Epidermal melanocyte (primary cell): ENCODE measurements around the gene MUC22.
"Not testable (repeated sequence)": the region's sequence is repeated elsewhere in the genome, so short reads cannot be mapped to it uniquely, and the experiment has no call there.

Experiments used
- DNase-seq: peaks from one replicate; pipeline ENCODE4 v3.0.0; 2011; ENCODE audit warnings: low spot score; ENCODE audit not compliant: insufficient read length

Gene MUC22

DNA sequence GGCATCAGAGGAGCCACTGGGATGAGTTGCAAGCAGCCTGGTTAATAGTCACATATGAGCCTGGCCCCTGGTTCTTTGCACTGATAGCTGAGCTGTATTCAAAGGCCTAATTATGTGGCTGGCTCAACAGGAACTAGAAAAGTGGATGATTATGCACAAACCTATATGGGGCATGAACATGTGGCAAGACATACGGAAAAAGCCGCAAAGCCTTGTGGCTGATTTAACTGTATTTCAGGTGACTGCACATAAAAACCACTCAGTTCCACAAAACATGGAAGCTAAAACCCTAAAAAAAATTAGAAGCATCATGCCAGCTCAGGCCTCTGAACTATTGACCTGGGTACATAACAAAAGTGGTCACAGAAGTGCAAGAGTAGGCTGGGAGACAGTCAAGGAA, 13.0 kb upstream of the MUC22 start:
- DNase-seq: no peak

DNA sequence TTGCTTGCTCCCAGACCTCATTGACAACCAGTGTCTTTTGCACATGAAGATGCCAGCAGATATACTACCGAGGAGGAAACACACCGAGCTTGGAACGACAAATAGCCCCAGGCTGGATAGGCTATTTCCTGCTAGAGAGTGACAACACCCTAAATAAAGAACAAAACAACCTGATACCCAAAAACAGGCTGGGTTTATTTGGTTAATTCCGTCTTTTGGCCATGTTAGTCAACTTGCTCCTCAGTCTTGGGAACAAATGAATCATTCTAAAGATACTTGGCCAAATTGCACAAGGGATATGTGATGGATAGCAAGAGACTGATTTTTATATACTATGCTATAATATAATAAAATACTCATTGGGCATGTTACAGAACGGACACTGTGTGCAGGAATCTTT, 11.5 kb upstream of the MUC22 start:
- no peak for DNase-seq

DNA sequence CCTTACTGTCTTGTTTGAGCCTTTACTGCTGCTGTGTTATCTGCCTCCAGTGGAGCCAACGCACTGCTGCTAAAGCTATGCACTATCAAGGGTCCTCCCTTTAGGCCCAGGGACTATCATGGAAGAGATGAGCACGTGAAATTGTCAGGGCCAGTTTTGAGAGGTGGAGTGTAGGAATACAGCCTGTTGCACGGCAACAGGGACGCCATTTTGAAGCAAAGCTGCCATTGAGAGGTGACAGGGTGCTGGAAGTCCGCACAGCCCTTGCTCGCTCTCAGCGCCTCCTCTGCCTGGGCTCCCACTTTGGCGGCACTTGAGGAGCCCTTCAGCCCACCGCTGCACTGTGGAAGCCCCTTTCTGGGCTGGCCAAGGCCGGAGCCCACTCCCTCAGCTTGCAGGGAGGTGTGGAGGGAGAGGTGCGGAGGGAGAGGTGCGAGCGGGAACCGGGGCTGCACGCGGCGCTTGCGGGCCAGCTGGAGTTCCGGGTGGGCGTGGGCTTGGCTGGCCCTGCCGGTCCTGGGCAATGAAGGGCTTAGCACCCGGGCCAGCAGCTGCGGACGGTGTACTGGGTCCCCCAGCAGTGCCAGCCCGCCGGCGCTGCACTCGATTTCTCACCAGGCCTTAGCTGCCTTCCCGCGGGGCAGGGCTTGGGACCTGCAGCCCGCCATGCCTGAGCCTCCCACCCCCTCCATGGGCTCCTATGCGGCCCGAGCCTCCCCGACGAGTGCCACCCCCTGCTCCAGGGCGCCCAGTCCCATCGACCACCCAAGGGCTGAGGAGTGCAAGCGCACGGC, 10.0 kb upstream of the MUC22 start:
- DNase-seq: not testable (repeated sequence)

DNA sequence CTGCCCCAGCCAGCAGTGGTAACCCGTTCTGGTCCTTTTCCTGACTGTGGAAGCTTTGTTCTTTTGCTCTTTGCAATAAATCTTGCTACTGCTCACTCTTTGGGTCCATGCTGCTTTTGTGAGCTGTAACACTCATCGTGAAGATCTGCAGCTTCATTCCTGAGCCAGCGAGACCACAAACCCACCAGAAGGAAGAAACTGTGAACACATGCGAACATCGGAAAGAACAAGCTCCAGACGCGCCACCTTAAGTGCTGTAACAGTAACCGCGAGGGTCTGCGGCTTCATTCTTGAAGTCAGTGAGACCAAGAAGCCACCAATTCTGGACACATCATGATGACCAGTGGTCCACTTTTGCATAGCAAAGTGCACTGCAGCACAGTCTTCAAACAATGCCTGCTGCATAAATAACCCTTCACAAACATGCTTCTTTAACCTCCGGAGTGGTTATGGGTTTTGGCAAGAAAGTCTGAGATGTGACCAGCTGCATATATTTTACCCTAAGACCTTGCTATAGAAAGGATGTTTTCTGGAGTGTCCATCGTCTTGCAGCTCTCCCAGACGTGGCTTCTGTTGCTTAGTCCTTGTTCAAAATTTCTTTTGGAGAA, 8.9 kb upstream of the MUC22 start:
- DNase-seq: no peak

DNA sequence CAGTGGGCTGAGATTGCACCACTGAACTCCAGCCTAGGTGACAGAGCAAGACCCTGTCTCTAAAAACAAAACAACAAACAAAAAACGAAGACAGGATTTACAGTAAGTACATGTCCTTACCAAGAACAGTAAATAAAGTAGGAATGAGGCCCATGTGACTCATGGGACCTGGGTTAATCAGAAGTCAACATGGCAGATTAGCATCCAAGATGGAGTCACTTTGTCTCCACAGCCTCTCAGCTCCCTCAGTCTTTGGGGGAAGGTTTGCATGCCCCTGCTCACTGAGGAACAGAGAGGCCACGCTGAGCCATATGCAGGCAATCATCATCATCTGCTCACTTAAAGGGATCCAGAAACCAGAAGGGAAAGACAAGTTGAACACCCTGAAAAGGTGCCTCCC, 7.8 kb upstream of the MUC22 start:
- no peak for DNase-seq

DNA sequence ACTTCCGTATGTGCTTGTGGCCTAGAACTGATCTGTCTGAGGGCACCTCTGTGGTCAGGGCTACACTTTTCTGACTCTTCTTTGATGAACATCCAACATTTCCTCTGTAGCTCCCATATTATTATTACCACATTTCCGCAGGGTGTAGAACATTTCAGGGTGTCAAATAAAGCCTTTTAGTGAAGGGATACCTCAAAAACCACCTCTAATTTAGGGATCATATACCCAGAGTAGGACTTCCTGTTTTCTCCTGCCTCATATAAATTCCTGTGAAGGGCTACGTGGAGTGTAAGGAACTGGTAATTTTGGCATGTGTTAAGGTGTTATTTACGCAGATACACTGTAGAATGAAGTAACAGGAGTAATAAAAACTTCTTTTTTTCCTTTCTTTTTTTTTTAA, 5.5 kb upstream of the MUC22 start:
- no peak for DNase-seq

DNA sequence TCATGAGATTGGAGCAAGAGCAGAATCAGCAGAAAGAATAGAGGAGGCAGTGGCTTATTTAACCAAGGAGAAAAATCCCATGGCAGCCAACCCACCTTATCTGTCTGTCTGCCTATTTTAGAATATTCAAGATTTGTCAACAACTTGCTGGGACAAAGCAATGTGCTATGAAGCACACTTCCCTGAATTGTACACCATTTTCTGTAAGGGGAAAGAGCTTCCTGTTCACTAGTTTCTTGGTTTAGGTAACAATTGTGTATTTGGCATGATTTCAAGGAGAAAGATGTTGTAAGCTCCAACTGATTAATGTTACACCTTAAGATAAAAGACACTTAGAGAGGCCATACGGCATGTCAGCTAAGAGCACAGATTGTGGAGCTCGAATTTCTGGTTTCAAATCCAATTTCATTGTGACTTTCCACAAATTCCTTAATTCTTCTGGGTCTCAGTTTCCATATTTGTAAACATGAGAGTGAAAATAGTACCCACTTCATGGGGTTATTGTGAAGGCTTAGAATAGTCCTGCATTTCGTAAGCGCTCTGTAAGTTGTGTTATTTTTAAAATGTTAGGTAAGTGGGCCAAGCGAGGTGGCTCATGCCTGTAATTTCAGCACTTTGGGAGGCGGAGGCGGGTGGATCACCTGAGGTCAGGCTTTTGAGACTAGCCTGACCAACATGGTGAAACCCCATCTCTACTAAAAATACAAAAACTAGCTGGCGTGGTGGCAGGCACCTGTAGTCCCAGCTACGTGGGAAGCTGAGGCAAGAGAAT, 4.8 kb upstream of the MUC22 start:
- no peak for DNase-seq

DNA sequence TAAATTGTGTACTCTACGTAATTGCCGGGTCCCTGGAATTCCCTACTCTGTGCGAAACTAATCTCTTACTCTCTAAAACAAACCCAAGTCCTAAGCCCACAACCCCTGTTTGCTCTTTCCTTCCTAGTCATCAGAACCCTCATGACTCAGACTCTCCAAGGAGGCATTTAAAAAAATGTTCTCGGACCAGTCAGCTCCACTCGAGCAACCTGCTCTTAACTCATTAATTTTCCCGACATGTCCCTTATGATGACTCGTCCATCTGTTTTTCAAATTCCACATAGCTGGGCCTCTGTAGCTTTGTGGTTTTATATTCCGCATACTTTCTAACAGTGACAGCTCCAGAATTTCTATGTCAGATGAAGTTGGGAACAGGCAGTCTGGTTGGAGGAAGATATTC, 2.6 kb upstream of the MUC22 start:
- DNase-seq: peak; percentile 46

DNA sequence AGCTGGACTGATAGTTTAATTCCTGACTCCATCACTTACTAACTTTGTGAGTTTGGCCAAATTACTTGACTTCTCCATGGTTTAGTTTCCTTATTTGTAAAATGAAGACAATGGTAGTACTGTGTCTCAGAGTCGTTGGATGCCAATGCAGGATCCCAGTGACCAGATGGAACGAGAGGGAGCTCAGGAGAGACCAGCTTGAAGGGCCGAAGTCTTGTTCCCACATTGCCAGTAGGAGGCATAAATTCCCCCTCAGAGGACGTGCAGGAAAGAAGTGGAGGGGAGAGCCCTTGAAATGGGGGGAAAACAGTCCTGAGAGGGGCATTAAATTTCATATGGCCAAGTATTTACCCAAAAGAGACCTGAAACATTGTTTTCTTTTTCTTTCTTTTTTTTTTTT, 2.1 kb upstream of the MUC22 start:
- DNase-seq: no peak

DNA sequence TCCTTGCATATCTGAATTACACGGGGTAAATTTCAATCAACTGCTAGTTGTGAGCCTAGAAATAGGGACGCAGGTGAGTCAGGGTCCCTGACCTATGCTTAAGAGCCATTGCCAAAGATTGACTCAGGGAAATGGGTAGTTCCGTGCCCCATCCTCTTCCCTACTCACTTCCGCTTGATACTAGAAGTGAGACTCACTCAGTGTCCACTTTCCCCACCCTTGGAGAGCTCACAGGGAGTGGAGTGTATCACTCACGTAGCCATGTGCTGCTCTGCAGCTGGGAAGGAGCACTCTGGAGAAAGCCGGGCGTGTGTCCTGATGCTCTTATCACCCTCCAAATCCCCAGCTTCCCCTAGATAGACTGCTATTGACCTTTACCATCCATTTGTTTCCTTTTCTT, 543 bp upstream of the MUC22 start:
- no peak for DNase-seq

DNA sequence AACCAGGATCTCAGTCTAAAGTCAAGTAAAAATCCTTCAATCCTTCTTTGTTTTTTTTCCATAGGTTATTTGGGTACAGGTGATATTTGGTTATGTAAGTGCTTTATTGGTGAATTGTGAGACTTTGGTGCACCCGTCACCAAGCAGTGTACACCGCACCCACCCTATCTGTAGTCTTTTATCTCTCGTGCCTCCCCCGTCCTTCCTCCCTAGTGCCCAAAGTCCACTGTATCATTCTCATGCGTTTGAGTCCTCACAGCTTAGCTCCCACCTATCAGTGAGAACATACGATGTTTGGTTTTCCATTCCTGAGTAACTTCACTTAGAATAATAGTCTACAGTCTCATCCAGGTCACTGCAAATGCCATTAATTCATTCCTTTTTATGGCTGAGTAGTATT, 879 bp downstream of the MUC22 start:
- no peak for DNase-seq

DNA sequence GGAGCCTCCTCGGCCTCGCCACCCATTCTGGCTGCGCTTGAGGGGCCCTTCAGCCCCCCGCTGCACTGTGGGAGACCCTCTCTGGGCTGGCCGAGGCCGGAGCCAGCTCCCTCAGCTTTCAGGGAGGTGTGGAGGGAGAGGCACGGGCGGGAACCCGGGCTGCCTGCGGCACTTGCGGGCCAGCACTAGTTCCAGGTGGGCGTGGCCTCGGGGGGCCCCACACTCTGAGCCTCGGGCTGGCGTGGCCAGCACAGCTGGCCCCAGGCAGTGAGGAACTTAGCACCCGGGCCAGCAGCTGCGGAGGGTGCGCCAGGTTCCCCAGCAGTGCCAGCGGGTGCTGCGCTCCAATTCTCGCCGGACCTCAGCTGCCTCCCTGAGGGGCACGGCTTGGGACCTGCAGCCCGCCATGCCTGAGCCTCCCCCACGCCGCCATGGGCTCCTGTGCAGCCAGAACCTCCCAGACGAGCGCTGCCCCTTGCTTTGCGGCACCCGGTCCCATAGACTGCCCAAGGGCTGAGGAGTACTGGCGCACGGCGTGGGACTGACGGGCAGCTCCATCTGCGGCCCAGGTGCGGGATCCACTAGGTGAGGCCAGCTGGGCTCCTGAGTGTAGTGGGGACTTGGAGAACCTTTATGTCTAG, 6.5 kb downstream of the MUC22 start:
- no peak for DNase-seq

DNA sequence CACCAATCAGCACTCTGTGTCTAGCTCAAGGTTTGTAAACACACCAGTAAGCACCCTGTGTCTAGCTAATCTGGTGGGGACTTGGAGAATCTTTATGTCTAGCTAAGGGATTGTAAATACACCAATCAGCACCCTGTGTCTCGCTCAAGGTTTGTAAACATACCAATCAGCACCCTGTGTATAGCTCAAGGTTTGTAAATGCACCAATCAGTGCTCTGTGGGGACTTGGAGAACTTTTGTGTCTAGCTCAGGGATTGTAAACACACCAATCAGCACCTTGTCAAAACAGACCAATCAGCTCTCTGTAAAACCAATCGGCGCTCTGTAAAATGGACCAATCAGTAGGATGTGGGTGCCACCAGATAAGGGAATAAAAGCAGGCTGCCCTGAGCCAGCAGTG, 7.2 kb downstream of the MUC22 start:
- not testable (repeated sequence) for DNase-seq

DNA sequence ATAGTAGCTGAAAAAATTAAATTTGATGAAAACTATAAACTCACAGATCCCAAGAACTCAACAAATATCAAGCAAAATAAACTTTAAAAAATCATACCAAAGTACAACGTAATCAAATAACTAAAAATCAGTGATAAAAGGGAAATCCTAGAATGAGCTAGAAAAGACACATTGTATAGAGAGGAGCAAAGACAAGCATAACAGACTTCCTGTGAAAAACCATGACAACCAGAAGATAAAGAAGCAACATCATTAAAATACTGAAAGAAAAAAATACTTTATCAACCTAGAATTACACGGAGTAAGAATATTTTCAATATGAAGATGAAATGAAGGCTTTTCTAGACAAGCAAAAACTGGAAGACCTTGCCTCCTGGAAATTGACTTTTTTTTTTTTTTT, 9.8 kb downstream of the MUC22 start:
- no peak for DNase-seq

DNA sequence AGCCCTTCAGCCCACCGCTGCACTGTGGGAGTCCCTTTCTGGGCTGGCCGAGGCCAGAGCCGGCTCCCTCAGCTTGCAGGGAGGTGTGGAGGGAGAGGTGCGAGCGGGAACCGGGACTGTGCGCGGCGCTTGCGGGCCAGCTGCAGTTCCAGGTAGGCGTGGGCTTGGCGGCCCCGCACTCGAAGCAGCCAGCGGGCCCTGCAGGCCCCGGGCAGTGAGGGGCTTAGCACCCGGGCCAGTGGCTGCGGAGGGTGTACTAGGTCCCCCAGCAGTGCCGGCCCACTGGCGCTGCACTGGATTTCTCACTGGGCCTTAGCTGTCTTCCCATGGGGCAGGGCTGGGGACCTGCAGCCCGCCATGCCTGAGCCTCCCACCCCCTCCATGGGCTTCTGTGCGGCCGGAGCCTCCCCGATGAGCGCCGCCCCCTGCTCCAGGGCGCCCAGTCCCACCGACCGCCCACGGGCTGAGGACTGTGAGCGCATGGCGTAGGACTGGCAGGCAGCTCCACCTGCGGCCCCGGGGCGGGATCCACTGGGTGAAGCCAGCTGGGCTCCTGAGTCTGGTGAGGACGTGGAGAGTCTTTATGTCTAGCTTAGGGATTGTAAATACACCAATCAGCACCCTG, 10.5 kb downstream of the MUC22 start:
- DNase-seq: not testable (repeated sequence)

DNA sequence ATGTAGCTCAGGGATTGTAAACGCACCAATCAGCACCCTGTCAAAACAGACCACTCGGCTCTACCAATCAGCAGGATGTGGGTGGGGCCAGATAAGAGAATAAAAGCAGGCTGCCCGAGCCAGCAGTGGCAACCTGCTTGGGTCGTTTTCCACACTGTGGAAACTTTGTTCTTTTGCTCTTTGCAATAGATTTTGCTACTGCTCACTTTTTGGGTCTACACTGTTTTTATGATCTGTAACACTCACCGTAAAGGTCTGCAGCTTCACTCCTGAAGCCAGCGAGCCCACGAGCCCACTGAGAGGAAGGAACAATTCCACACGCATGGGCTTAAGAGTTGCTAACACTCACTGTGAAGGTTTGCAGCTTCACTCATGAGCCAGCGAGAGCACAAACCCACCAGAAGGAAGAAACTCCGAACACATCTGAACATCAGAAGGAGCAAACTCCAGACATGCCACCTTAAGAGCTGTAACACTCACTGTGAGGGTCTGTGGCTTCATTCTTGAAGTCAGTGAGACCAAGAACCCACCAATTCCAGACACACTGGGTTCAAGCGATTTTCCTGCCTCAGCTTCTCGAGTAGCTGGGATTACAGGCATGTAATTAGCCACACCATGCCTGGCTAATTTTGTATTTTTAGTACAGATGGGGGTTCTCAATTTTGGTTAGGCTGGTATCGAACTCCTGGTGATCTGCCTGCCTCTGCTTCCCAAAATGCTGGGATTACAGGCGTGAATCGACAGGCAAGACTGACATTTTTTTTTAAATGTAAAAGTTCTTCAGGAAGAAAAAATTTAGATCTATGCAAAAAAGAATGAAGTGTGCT, 11.6 kb downstream of the MUC22 start:
- DNase-seq: not testable (repeated sequence)

DNA sequence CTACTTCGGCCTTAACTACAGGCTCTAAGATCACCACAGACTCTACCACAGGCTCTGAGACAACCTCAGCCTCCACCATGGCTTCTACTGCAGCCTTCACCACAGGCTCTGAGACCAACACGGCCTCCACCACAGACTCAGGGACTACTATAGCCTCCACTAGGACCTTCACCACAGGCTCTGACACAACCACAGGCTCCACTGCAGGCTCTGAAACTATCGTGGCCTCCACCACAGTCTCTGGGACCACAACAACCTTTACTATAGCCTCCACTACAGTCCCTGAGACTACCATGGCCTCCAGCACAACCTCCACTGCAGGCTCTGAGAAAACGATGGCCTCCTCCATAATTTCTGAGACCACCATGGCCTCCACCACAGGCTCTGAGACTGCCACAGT, 15.3 kb downstream of the MUC22 start:
- DNase-seq: no peak

DNA sequence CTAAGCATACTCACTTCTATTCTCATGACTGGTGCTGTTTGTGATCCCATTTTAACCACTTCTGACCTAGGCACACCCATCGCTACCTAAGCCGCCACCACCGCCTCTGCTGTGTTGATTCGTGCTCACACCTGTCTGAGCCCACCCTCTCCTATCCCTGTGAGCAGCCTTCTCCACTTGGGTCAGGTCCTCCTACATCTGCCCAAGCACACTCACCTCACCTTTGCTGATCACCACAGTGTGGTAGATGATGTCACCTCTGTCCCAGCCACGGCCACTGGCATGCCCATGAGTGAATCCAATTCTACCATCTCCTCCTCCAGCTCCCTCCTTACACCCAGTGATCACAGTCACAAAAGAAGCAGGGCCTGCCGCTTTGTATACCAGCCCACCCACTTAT, 20.8 kb downstream of the MUC22 start:
- DNase-seq: no peak

DNA sequence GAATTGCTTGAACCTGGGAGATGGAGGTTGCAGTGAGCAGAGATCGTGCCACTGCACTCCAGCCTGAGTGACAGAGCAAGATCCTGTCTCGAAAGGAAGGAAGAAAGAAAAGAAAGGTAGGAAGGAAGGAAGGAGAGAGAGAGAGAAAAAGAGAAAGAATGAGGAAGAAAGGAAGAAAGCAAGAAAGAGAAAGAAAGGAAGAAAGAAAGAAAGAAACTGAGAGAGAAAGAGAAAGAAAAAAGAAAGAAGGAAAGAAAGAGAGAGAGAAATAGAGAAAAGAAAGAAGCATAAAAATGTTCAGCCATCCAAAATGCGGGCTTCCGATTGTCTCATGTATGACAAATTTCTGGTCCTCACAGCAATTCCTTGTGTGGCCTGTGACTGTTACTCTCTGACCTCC, 22.8 kb downstream of the MUC22 start:
- no peak for DNase-seq

DNA sequence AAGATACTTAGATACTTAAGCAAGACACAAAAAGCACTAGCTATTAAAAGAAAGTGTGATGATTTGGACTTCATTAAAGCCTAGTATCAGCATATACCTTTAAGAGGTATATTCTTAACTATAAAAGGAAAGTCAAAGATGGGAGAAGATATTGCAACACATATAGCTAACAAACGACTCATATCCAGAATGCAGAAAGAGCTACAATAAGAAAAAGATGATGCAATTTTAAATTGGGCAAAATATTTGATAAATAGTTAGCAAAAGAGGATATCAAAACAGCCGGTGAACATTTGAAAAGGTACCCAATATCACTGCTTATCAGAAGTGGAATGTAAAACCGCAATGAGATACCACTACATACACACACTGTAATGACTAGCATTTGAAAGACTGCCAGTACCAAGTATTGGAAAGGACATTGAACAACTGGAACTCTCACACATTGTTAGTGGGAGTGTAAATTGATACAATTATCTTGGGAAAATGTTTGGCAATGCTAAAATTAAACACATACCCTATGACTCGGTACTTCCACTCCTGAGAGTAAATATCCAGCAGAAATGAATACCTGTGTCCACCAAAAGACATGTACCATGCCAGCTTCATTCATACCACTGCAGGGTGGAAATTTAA, 25.7 kb downstream of the MUC22 start:
- DNase-seq: no peak
